Smooth muscle cell (in vitro differentiated cells): ENCODE data around the gene ISYNA1. TPM values are rescaled to one million over a fixed set of nuclear protein-coding genes. Genes with fewer than 3 reads are reported as not detected.

Experiments used
- DNase-seq: peaks from one replicate; lab custom pipeline; 2025; ENCODE audit not compliant: unreplicated experiment; lab: John Stamatoyannopoulos, UW
- H2AFZ ChIP-seq: fragments of 200-600 bp; sonication (generic); 2 replicates; pipeline ENCODE4 v1.6.0; 2016; ENCODE audit warnings: antibody characterized with exemption, low read depth, mild to moderate bottlenecking
- H3F3A ChIP-seq: fragments of 200-600 bp; sonication (generic); 2 replicates; pipeline ENCODE4 v1.6.0; 2017; ENCODE audit warnings: antibody characterized with exemption, low read depth
- H3K27ac ChIP-seq: fragments of 200-600 bp; sonication (generic); 2 replicates; pipeline ENCODE4 v1.5.1; 2016; ENCODE audit warnings: low read depth, mild to moderate bottlenecking
- H3K27me3 ChIP-seq: fragments of 200-600 bp; sonication (generic); 2 replicates; pipeline ENCODE4 v1.6.1; 2016; ENCODE audit warnings: low read depth, mild to moderate bottlenecking
- H3K36me3 ChIP-seq: fragments of 200-600 bp; sonication (generic); 2 replicates; pipeline ENCODE4 v1.5.1; 2016; ENCODE audit warnings: low read depth
- H3K4me1 ChIP-seq: fragments of 200-600 bp; sonication (generic); 2 replicates; pipeline ENCODE4 v1.5.1; 2016; ENCODE audit warnings: low read depth
- H3K4me2 ChIP-seq: fragments of 200-600 bp; sonication (generic); 2 replicates; pipeline ENCODE4 v1.6.0; 2016; ENCODE audit warnings: mild to moderate bottlenecking
- H3K4me3 ChIP-seq: fragments of 200-600 bp; sonication (generic); 2 replicates; pipeline ENCODE4 v1.5.1; 2016; ENCODE audit warnings: mild to moderate bottlenecking
- H3K79me2 ChIP-seq: fragments of 200-600 bp; sonication (generic); 2 replicates; pipeline ENCODE4 v1.6.0; 2016; ENCODE audit warnings: low read depth, mild to moderate bottlenecking
- H3K9ac ChIP-seq: fragments of 200-600 bp; sonication (generic); 2 replicates; pipeline ENCODE4 v1.6.0; 2016; ENCODE audit warnings: low read depth
- H3K9me3 ChIP-seq: fragments of 200-600 bp; sonication (generic); replicated peaks from 2 replicates; pipeline ENCODE4 v1.5.1; 2016; ENCODE audit warnings: low read depth
- H4K20me1 ChIP-seq: fragments of 200-600 bp; sonication (generic); 2 replicates; pipeline ENCODE4 v1.6.0; 2016; ENCODE audit warnings: low read depth
- CTCF ChIP-seq: fragments of 200-600 bp; sonication (generic); IDR thresholded peaks from 2 replicates; pipeline ENCODE4 v1.5.1; 2017; ENCODE audit warnings: borderline replicate concordance, mild to moderate bottlenecking, antibody characterized with exemption; ENCODE audit not compliant: insufficient read depth, poor library complexity, severe bottlenecking
- WGBS: methylation state at CpG from one replicate; pipeline ENCODE4 v1.1.7; 2016; ENCODE audit warnings: low lambda C conversion rate; 5-methylcytosine and 5-hydroxymethylcytosine counted together
- polyA plus RNA-seq: library from polyadenylated mRNA; unstranded; fragments of >200 nt; fragmentation: Nextera tagmentation; extraction: Ambion mirVana; gene quantifications from 2 replicates; pipeline ENCODE4 v1.2.1, GENCODE V29; 2016
- total RNA-seq: library from RNA; depleted of rRNA; stranded (reverse); fragments of >200 nt; gene quantifications from 2 replicates; pipeline ENCODE4 v1.2.3, GENCODE V29; 2014

Gene ISYNA1
- total and polyA plus RNA-seq, 2 experiments from 2014 or later = 56.9 to 60.1 TPM

DNA sequence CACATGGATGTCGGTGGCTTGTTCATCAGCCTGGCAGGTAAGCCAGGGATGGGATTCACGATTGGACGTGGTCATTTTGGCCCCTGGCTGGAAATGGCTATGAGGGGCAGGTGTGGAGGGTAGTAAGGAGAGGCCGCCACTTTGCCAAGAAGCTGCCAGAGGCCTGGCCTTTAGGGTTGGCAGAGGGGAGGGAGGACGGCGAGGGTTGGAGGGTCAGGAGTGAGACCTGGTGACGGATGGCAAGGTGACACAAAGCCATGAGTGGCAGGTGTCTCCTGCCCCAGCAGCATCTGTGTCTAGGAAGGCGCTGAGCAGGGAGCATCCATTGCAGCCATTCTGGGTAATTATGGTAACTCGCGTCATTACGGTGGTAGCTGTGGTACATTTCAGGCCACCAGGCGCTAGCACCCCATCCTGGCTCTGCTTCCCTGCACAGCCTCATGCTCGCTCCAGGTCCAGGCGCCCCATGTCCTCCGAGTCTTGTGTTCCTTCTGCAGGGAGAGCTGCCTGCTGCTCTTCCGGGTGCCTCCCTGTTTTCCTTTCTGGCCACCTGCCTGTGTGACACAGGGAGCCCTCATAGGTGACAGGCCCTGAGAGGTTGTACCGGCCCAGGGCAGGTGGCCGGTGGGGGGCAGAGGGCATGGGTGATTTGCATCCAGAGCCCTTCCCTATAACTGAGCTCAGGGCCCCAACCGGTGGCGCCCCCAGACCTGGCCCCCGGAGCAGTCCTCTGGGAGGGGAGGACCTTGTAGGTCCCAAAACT lies 14.5 kb downstream of the ISYNA1 start:
- no peak overlapping the region for H3K9ac ChIP-seq
- peaks cover 37% of the 10 kb centered on the region for H3K79me2 ChIP-seq
- TF ChIP-seq CTCF = no peak
- H3K27ac ChIP-seq = no peak overlapping the region
- no peak overlapping the region for H2AFZ ChIP-seq
- no peak overlapping the region for H3K4me2 ChIP-seq
- DNase-seq = no peak
- no peaks in the 10 kb centered on the region for H3K36me3 ChIP-seq
- H3K27me3 ChIP-seq = no peaks in the 10 kb centered on the region
- no peak overlapping the region for H3K4me3 ChIP-seq
- H4K20me1 ChIP-seq = peaks cover 74% of the 10 kb centered on the region
- H3K4me1 ChIP-seq = peaks cover 20% of the 10 kb centered on the region
- H3F3A ChIP-seq = peaks cover 3% of the 10 kb centered on the region
- no peaks in the 10 kb centered on the region for H3K9me3 ChIP-seq
- WGBS = 98% methylated on average over 21 of the region's 21 CpGs

DNA sequence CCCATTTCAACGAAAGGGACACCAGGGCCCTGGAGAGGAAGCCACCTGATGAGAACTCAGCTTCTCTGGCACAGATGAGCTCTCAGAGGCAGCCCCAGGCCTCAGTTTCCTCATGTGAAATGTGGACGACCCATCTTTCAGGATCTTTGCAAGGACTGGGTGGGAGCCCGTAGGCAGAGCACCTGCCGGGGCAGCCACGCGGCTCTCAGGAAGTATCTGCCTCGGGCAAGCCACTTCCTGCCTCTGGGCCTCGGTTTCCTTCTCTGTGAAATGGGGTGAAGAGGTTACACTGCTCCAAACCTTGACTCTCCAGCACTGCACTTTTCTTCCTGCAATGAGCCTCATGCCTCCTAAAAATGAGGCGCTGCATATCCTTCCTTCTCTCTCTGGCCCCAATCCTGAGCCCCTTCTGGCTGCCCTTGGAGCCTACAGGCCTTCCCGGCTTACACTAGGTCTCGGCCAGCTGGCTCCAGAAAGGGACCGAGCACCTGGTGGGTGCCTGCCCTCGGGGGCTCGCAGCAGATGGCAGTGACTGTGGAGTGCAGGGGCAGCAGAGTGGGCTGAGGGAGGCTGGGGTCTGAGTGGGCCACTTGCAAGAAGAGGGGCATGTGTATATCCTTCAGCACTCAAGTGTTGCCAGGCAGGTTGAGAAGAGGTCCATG lies 15.3 kb downstream of the ISYNA1 start:
- no peak overlapping the region for H2AFZ ChIP-seq
- H3K4me3 ChIP-seq = no peak overlapping the region
- TF ChIP-seq CTCF = no peak
- H3K27ac ChIP-seq = no peak overlapping the region
- H3K79me2 ChIP-seq = peaks cover 37% of the 10 kb centered on the region
- no peaks in the 10 kb centered on the region for H3K9me3 ChIP-seq
- H3K27me3 ChIP-seq = no peaks in the 10 kb centered on the region
- peaks cover 22% of the 10 kb centered on the region for H3K4me1 ChIP-seq
- 95% methylated on average over 14 of the region's 14 CpGs for WGBS
- peaks cover 7% of the 10 kb centered on the region for H3F3A ChIP-seq
- no peak for DNase-seq
- no peak overlapping the region for H3K4me2 ChIP-seq
- no peak overlapping the region for H3K9ac ChIP-seq
- peaks cover 74% of the 10 kb centered on the region for H4K20me1 ChIP-seq
- no peaks in the 10 kb centered on the region for H3K36me3 ChIP-seq

DNA sequence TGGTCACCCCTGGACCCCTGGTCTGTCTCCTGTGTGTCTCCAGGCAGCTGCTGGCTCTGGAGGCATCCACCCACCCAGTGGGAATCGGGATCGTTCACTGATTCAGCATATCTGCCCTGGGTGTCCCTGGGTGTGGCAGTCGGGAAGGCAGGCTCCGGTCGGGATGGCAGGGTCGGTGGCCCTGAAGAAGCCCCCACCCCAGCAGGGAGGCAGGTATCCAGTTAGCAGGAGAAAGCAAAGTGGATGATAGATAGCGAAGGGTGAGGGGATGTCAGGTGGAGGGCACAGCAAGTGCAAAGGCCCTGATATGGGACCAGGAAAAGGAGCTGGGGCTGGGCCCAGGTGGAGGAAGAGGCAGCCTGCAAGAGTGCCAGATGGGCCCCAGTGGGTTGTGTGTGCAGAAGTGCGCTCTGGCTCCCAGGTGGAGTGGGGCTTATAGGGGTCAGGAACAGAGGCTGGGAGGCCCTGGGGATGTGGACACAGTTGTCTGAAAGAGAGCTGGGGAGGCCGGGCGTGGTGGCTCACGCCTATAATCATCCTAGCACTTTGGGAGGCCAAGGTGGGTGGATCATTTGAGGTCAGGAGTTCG lies 16.5 kb downstream of the ISYNA1 start:
- Histone ChIP-seq H3K4me2 (no peak overlapping the region), H3K27me3 (no peaks in the 10 kb centered on the region), H3K27ac (no peak overlapping the region), H2AFZ (no peak overlapping the region), H4K20me1 (peaks cover 63% of the 10 kb centered on the region), H3K9me3 (no peaks in the 10 kb centered on the region), H3K4me1 (peaks cover 25% of the 10 kb centered on the region), H3F3A (peaks cover 7% of the 10 kb centered on the region), H3K36me3 (no peaks in the 10 kb centered on the region), H3K9ac (no peak overlapping the region), H3K79me2 (peaks cover 37% of the 10 kb centered on the region), H3K4me3 (no peak overlapping the region)
- TF ChIP-seq CTCF = no peak
- WGBS = 94% methylated on average over 12 of the region's 12 CpGs
- no peak for DNase-seq
